HEK293 (cell line): ENCODE measurements around the gene GABRD.

Source experiments
- CTCF ChIA-PET: fragments of 350-600 bp; formaldehyde crosslinking; extraction: SDS; loops from one replicate; lab custom pipeline; 2021; ENCODE audit warnings: antibody characterized with exemption; lab: Yijun Ruan, JAX
- POLR2A ChIA-PET: fragments of 300-600 bp; formaldehyde crosslinking; extraction: SDS; loops from one replicate; lab custom pipeline; 2020; ENCODE audit warnings: antibody characterized with exemption, inconsistent platforms; lab: Yijun Ruan, JAX
- H3K27ac ChIP-seq: fragments of 200-500 bp; sonication (Bioruptor generic); 2 replicates; pipeline ENCODE4 v1.5.1; 2014; ENCODE audit warnings: low read depth, low read length, control low read depth, inconsistent platforms; ENCODE audit errors: extremely low read depth
- H3K36me3 ChIP-seq, 2 experiments: fragments of 200-500 bp in 1 of 2; sonication (Bioruptor generic) in 1 of 2; 1 replicate in 1 of 2; 2 replicates in 1 of 2; pipeline ENCODE4 v1.5.1; 2014 to 2017; ENCODE audit warnings: inconsistent platforms in 2 of 2, low read length in 2 of 2; ENCODE audit not compliant: control insufficient read depth in 2 of 2, insufficient read depth in 1 of 2
- H3K4me1 ChIP-seq: fragments of 200-500 bp; sonication (Bioruptor generic); 2 replicates; pipeline ENCODE4 v1.5.1; 2014; ENCODE audit warnings: mild to moderate bottlenecking, low read length, inconsistent platforms; ENCODE audit not compliant: control insufficient read depth, insufficient read depth
- H3K4me3 ChIP-seq: 2 replicates; pipeline ENCODE4 v1.5.1; 2011; ENCODE audit warnings: low read depth, mild to moderate bottlenecking, control low read depth, low read length, moderate library complexity
- H3K9me3 ChIP-seq: fragments of 200-500 bp; sonication (Bioruptor generic); 2 replicates; pipeline ENCODE4 v1.5.1; 2014; ENCODE audit warnings: low read depth, low read length, inconsistent platforms; ENCODE audit not compliant: control insufficient read depth, insufficient read depth
- KLF16 ChIP-seq: fragments of 450-650 bp; formaldehyde crosslinking; IDR thresholded peaks from 2 replicates; pipeline ENCODE4 v1.5.1; 2017; ENCODE audit warnings: missing biosample characterization, missing genetic modification characterization
- SALL2 ChIP-seq: fragments of 450-650 bp; formaldehyde crosslinking; IDR thresholded peaks from 2 replicates; pipeline ENCODE4 v1.5.0; 2017; ENCODE audit warnings: missing biosample characterization, mild to moderate bottlenecking, missing genetic modification characterization, borderline replicate concordance
- SETDB1 ChIP-seq: IDR thresholded peaks from one replicate; pipeline ENCODE4 v1.6.1; 2017; ENCODE audit warnings: mild to moderate bottlenecking, low read length, moderate library complexity, mixed read lengths; ENCODE audit not compliant: insufficient read length
- ZFP37 ChIP-seq: fragments of 450-650 bp; formaldehyde crosslinking; IDR thresholded peaks from 2 replicates; pipeline ENCODE4 v1.5.1; 2016; ENCODE audit warnings: missing biosample characterization, missing genetic modification characterization
- ZIC2 ChIP-seq: fragments of 450-650 bp; formaldehyde crosslinking; IDR thresholded peaks from 2 replicates; pipeline ENCODE4 v1.5.1; 2016; ENCODE audit warnings: missing biosample characterization, missing genetic modification characterization
- ZNF133 ChIP-seq: fragments of 450-650 bp; formaldehyde crosslinking; IDR thresholded peaks from 2 replicates; pipeline ENCODE4 v1.5.1; 2016; ENCODE audit warnings: missing biosample characterization, missing genetic modification characterization
- ZNF157 ChIP-seq: fragments of 450-650 bp; formaldehyde crosslinking; IDR thresholded peaks from 2 replicates; pipeline ENCODE4 v1.5.1; 2016; ENCODE audit warnings: missing biosample characterization, missing genetic modification characterization
- ZNF184 ChIP-seq: fragments of 450-650 bp; IDR thresholded peaks from 2 replicates; pipeline ENCODE4 v1.5.1; 2018; ENCODE audit warnings: missing biosample characterization, mild to moderate bottlenecking, missing genetic modification characterization
- ZNF341 ChIP-seq: fragments of 450-650 bp; formaldehyde crosslinking; IDR thresholded peaks from 2 replicates; pipeline ENCODE4; 2016; ENCODE audit warnings: low read depth, missing biosample characterization, missing genetic modification characterization
- ZNF433 ChIP-seq: fragments of 450-650 bp; formaldehyde crosslinking; IDR thresholded peaks from 2 replicates; pipeline ENCODE4 v1.5.1; 2016; ENCODE audit warnings: missing biosample characterization, missing genetic modification characterization, low read depth
- ZNF548 ChIP-seq: fragments of 450-650 bp; formaldehyde crosslinking; IDR thresholded peaks from 2 replicates; pipeline ENCODE4 v1.5.1; 2016; ENCODE audit warnings: missing biosample characterization, missing genetic modification characterization
- ZNF677 ChIP-seq: fragments of 450-650 bp; IDR thresholded peaks from 2 replicates; pipeline ENCODE4 v1.5.0; 2018; ENCODE audit warnings: missing biosample characterization, mild to moderate bottlenecking, missing genetic modification characterization, moderate library complexity
- ZNF785 ChIP-seq: fragments of 450-650 bp; formaldehyde crosslinking; IDR thresholded peaks from 2 replicates; pipeline ENCODE4 v1.5.1; 2016; ENCODE audit warnings: missing biosample characterization, missing genetic modification characterization
- TF ChIP-seq, protein P1 (sequence below): fragments of 450-650 bp; formaldehyde crosslinking; optimal IDR thresholded peaks from 2 replicates; pipeline ENCODE3; 2016; ENCODE audit warnings: missing biosample characterization, mild to moderate bottlenecking, missing genetic modification characterization
- TF ChIP-seq, protein P2 (sequence below): fragments of 450-650 bp; formaldehyde crosslinking; IDR thresholded peaks from 2 replicates; pipeline ENCODE4 v1.5.1; 2016; ENCODE audit warnings: missing biosample characterization, missing genetic modification characterization
- TF ChIP-seq, protein P3 (sequence below): fragments of 450-650 bp; formaldehyde crosslinking; IDR thresholded peaks from 2 replicates; pipeline ENCODE4 v1.5.1; 2016; ENCODE audit warnings: missing biosample characterization, missing genetic modification characterization
- TF ChIP-seq, protein P4 (sequence below): fragments of 450-650 bp; formaldehyde crosslinking; IDR thresholded peaks from 2 replicates; pipeline ENCODE4 v1.5.1; 2016; ENCODE audit warnings: missing biosample characterization, missing genetic modification characterization

Gene GABRD

DNA sequence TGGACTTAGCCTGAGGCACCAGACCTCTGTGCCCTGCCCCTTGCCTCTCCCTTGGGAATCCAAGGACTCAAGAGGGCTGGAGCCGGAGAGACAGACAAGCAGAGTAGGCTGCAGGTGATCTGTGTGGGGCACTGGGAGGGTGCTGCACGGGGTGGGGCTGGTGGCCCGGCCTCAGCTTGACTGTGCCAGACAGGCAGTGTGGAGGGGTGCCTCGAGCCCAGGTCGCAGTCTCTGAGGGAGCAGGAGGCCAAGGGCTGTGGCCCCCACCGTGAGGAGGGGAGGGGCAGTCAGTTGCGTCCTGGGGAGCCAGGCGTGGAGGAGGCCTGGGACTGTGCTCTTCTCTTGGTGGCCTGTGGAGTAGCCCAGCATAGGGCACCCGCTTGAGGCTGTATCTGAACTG is 4.0 kb downstream of the GABRD start:
- Histone ChIP-seq H3K4me3 (no peak overlapping the region), H3K9me3 (no peaks in the 10 kb centered on the region), H3K36me3 (no peaks in the 10 kb centered on the region), H3K27ac (no peak overlapping the region), H3K4me1 (no peaks in the 10 kb centered on the region)
- ChIA-PET POLR2A (no interaction called here), CTCF (interaction anchor here (1.0 kb wide), 1 partner anchor 21 kb away, joined by 3 read pairs; no protein-coding TSS in a partner anchor)
- TF ChIP-seq ZIC2 = peak; percentile 78
- TF ChIP-seq ZNF548 (tag by site-specific recombination) = no peak
- TF ChIP-seq KLF16 (tag by site-specific recombination) = no peak

DNA sequence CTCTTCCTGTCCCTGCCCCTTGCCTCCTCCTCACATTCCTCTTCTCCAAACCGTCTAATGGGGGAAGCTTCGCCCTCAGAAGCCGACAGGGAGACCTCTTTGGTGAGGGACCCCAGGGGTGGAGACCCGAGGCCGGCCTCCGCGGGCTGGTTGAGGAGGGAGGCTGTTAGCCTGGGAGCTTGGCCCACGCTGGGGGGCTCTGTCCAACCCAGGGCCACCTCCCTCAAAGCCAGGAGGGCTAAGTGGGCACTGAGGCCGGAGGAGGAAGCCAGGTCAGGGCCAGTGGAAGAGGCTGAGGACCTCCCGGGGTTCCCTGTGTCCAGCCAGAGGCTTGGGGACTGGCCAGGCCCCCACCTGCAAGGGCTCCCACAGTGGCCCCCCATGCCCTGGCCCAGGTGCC is 5.3 kb downstream of the GABRD start:
- no peak for TF ChIP-seq ZNF341
- no peak for TF ChIP-seq ZNF433 (tag by site-specific recombination)
- TF ChIP-seq, protein P1, sequence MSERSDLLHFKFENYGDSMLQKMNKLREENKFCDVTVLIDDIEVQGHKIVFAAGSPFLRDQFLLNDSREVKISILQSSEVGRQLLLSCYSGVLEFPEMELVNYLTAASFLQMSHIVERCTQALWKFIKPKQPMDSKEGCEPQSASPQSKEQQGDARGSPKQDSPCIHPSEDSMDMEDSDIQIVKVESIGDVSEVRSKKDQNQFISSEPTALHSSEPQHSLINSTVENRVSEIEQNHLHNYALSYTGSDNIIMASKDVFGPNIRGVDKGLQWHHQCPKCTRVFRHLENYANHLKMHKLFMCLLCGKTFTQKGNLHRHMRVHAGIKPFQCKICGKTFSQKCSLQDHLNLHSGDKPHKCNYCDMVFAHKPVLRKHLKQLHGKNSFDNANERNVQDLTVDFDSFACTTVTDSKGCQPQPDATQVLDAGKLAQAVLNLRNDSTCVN = no peak
- TF ChIP-seq ZNF677 (tag by site-specific recombination) = no peak
- TF ChIP-seq ZNF157 (tag by site-specific recombination) = no peak
- CTCF ChIA-PET = interaction anchor here (1.9 kb wide), 1 partner anchor 22 kb away, joined by 7 read pairs; no protein-coding TSS in a partner anchor
- no peaks in the 10 kb centered on the region for H3K4me1 ChIP-seq
- POLR2A ChIA-PET = no interaction called here
- no peak overlapping the region for H3K27ac ChIP-seq
- no peaks in the 10 kb centered on the region for H3K9me3 ChIP-seq
- no peak overlapping the region for H3K4me3 ChIP-seq
- H3K36me3 ChIP-seq = no peaks in the 10 kb centered on the region

DNA sequence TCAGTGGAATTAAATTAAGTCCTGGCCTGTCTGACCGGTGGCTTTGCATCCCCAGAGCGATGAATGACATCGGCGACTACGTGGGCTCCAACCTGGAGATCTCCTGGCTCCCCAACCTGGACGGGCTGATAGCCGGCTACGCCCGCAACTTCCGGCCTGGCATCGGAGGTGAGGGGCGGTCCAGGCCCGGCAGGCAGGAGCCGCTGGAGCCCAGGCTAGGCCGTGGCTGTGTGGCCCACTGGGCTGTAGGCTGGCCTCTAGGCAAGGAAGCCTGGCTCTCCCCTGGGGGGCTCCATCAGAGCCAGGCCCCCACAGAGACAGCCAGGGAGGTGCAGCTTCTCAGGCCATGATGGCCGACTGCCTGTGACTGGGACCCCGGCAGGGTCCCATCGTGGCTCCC is 5.7 kb downstream of the GABRD start:
- ChIA-PET CTCF (interaction anchor here (1.9 kb wide), 1 partner anchor 21 kb away, joined by 7 read pairs; no protein-coding TSS in a partner anchor), POLR2A (no interaction called here)
- TF ChIP-seq, protein P2, sequence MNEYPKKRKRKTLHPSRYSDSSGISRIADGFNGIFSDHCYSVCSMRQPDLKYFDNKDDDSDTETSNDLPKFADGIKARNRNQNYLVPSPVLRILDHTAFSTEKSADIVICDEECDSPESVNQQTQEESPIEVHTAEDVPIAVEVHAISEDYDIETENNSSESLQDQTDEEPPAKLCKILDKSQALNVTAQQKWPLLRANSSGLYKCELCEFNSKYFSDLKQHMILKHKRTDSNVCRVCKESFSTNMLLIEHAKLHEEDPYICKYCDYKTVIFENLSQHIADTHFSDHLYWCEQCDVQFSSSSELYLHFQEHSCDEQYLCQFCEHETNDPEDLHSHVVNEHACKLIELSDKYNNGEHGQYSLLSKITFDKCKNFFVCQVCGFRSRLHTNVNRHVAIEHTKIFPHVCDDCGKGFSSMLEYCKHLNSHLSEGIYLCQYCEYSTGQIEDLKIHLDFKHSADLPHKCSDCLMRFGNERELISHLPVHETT = no peak
- TF ChIP-seq, protein P3, sequence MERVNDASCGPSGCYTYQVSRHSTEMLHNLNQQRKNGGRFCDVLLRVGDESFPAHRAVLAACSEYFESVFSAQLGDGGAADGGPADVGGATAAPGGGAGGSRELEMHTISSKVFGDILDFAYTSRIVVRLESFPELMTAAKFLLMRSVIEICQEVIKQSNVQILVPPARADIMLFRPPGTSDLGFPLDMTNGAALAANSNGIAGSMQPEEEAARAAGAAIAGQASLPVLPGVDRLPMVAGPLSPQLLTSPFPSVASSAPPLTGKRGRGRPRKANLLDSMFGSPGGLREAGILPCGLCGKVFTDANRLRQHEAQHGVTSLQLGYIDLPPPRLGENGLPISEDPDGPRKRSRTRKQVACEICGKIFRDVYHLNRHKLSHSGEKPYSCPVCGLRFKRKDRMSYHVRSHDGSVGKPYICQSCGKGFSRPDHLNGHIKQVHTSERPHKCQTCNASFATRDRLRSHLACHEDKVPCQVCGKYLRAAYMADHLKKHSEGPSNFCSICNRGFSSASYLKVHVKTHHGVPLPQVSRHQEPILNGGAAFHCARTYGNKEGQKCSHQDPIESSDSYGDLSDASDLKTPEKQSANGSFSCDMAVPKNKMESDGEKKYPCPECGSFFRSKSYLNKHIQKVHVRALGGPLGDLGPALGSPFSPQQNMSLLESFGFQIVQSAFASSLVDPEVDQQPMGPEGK (tag by site-specific recombination) = no peak
- no peak for TF ChIP-seq ZNF133 (tag by site-specific recombination)
- TF ChIP-seq SETDB1 = no peak
- TF ChIP-seq ZNF184 (tag by site-specific recombination) = no peak
- TF ChIP-seq ZFP37 = no peak
- TF ChIP-seq, protein P4, sequence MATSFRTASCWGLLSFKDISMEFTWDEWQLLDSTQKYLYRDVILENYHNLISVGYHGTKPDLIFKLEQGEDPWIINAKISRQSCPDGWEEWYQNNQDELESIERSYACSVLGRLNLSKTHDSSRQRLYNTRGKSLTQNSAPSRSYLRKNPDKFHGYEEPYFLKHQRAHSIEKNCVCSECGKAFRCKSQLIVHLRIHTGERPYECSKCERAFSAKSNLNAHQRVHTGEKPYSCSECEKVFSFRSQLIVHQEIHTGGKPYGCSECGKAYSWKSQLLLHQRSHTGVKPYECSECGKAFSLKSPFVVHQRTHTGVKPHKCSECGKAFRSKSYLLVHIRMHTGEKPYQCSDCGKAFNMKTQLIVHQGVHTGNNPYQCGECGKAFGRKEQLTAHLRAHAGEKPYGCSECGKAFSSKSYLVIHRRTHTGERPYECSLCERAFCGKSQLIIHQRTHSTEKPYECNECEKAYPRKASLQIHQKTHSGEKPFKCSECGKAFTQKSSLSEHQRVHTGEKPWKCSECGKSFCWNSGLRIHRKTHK (tag by site-specific recombination) = no peak
- TF ChIP-seq SALL2 = no peak
- TF ChIP-seq ZNF785 (tag by site-specific recombination) = no peak
- no peak overlapping the region for H3K27ac ChIP-seq
- H3K4me1 ChIP-seq = no peaks in the 10 kb centered on the region
- H3K9me3 ChIP-seq = no peaks in the 10 kb centered on the region
- no peak overlapping the region for H3K4me3 ChIP-seq
- no peaks in the 10 kb centered on the region for H3K36me3 ChIP-seq
